ENCODE data around the gene P4HA2. TPM values are rescaled to one million over a fixed set of nuclear protein-coding genes. Genes with fewer than 3 reads are reported as not detected.

The P4HA2 gene
- total RNA-seq: 10 to 100 TPM; 21.5 to 81.4 (median 51.2) TPM

DNA sequence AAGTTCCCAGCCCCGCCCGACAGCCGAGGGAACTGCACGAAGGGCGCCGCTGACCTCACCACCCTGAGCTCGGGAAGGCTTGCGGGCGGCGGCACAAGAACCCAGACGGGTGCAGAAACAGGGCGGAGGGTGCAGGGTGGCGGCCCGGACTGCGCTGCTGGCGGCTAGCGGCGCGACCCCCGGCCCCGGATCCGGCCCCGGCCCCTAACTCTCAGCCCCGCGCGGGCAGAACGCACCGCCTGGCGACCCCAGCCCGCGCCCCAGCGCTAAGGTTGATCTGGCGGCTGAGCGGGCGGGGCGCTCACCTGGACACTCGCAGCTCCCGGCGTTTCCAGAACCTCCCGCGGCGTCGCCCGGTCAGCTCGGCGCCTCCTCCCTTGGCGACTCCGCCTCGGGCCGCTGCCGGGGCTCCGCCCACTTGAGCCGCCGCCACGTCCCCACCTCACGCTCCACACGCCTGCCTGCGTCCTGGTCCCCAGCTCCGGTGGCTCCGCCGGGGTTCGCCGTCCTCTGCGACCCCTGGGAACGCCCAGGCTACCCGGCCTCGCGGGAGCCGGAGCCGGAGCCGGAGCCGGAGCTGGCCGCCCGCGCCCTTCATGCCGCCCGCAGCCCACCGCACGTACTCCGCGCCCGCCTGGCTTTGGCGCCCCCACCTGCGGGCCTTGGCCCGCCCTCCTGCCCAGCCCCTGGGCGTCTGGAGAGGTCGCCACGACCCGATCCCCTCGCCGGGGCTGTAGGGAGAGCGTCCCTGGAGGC, at the start of gene P4HA2:
Gene P4HA2 (minus strand): TSS at position 369 of the 756 bp plus-strand sequence. CDS start 9,227 bp downstream, outside the sequence.
- H3K36me3 ChIP-seq: no peaks in the 10 kb centered on the region
- no peaks in the 10 kb centered on the region for H3K27me3 ChIP-seq
- H3K9me3 ChIP-seq: no peaks in the 10 kb centered on the region
- peak; percentile 46 to 91 (median 91) for DNase-seq
- peaks cover 3 to 39% (median 10%) of the 10 kb centered on the region in 4 donors for H3K4me1 ChIP-seq
- peak within 1 kb of the TSS; percentile 71 to 84 (median 76) for H3K4me3 ChIP-seq
- peak; percentile 86 to 94 for TF ChIP-seq POLR2A (IDR thresholded peaks at IDR 0.05)
- TF ChIP-seq, protein P1, sequence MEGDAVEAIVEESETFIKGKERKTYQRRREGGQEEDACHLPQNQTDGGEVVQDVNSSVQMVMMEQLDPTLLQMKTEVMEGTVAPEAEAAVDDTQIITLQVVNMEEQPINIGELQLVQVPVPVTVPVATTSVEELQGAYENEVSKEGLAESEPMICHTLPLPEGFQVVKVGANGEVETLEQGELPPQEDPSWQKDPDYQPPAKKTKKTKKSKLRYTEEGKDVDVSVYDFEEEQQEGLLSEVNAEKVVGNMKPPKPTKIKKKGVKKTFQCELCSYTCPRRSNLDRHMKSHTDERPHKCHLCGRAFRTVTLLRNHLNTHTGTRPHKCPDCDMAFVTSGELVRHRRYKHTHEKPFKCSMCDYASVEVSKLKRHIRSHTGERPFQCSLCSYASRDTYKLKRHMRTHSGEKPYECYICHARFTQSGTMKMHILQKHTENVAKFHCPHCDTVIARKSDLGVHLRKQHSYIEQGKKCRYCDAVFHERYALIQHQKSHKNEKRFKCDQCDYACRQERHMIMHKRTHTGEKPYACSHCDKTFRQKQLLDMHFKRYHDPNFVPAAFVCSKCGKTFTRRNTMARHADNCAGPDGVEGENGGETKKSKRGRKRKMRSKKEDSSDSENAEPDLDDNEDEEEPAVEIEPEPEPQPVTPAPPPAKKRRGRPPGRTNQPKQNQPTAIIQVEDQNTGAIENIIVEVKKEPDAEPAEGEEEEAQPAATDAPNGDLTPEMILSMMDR (IDR thresholded peaks at IDR 0.05): peak in 3 of 6 experiments; percentile 1 to 56 (median 45)
- H3K27ac ChIP-seq: peak within 1 kb of the TSS; percentile 73 to 95 (median 92)

DNA sequence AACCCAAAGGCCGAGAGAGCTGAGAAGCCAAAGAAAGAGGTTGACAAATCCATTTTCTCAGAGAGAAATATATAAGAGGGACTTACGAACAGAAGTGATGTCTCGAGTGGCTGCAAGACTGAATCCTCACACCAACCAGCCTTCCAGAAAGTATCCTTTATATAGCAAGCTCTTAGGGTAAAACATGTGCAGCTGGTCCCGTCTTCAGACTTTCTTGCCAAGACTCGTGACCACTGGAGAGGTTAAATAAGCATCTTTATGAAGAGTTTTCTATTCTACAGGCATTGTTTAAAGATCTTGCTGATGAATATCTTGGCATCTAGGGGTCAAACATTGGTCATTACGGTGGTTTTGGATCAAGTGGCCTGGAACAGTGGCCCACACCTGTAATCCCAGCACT, 49.6 kb upstream of the P4HA2 start:
- H3K4me3 ChIP-seq: peak overlapping the region in 1 of 4 donors; percentile 11
- H3K36me3 ChIP-seq: no peaks in the 10 kb centered on the region
- DNase-seq: no peak
- no peak for TF ChIP-seq POLR2A (IDR thresholded peaks at IDR 0.05)
- TF ChIP-seq, protein P1 (IDR thresholded peaks at IDR 0.05): no peak
- H3K27me3 ChIP-seq: no peaks in the 10 kb centered on the region
- H3K27ac ChIP-seq: peak overlapping the region in 3 of 4 donors; percentile 47 to 91 (median 72)
- no peaks in the 10 kb centered on the region for H3K9me3 ChIP-seq
- H3K4me1 ChIP-seq: peaks cover 0 to 30% (median 5%) of the 10 kb centered on the region in 4 donors

DNA sequence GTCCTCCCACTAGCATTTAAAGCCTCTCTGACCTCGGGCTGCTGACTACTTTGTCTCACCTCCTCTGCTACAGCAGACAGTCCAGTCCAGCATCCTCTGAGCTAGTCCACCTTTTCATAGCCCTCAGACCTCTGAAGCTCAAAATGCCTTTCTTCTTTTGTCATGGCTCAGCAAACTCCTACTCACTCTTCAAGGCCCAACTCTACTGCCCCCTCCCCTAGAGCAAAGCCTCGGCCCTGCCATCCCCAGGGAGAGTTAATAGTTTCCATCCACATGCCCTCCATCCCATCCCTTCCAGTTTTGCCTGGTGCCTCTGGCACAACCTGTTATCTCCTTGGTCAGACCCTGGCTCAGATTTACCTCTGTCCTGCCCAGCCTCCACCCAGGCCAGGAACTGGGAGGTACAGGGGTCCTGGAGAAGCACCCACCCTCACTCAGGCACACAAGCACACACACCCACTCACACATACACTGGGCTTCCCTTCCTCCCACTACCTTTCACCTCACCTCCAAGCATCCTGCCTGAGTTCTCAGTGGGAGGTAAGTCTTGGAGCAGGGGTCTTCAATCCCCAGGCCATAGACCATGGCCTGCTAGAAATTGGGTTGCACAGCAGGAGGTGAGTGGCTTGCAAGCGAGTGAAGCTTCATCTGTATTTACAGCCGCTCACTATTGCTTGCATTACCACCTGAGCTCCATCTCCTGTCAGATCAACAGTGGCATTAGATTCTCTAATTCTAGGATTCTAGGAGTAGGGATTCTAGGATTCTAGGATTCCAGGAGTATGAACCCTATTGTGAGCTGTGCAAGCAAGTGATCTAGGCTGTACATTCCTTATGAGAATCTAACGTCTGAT, 47.9 kb upstream of the P4HA2 start:
- Histone ChIP-seq H3K36me3 (peaks cover 0 to 6% (median 0%) of the 10 kb centered on the region in 3 donors), H3K9me3 (no peaks in the 10 kb centered on the region), H3K27me3 (no peaks in the 10 kb centered on the region), H3K27ac (peak overlapping the region in 2 of 4 donors; percentile 60 to 81), H3K4me3 (peak overlapping the region in 1 of 4 donors; percentile 11), H3K4me1 (peaks cover 0 to 30% (median 5%) of the 10 kb centered on the region in 4 donors)
- peak in 1 of 3 donors; percentile 34 for DNase-seq
- TF ChIP-seq, protein P1 (IDR thresholded peaks at IDR 0.05): no peak
- TF ChIP-seq POLR2A (IDR thresholded peaks at IDR 0.05): no peak

DNA sequence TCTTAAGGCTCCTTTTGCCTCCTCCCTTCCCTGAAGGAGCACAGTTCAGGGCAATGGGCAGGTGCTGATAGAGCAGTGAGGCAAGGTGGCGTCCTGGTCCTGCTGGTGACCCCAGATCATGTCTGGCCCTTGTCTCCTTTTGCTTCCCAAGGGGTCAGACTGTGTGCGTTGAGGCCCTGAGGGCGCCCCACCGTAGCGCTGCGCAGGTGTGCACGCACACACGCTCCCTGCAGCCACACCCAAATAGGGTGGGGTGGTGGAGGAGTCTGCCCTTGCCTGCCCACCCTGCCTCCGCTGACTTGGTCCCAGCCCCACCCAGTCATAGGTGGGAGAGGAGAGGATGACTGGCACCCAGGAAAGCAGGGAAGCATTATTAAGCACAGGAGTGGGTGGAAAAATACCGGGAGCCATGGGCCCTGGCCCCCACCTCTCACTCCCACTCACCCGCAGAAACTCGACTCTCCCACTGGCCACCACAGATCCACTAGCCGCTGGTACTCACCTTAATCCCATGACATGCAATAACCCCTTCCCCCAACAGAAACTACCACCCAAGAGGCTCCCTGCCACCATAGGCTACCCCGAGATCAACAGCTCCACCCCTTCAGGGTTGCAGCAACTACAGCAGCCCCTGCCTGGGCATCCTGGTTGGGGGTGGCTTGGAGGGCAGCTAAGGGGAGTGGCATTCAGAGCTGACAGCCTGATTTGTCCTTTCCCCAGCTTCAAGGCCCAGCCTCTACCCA, 46.6 kb upstream of the P4HA2 start:
- no peaks in the 10 kb centered on the region for H3K27me3 ChIP-seq
- peaks cover 0 to 6% (median 0%) of the 10 kb centered on the region in 3 donors for H3K36me3 ChIP-seq
- TF ChIP-seq, protein P1 (IDR thresholded peaks at IDR 0.05): peak in 2 of 6 experiments; percentile 4 to 11
- TF ChIP-seq POLR2A (IDR thresholded peaks at IDR 0.05): no peak
- H3K9me3 ChIP-seq: no peaks in the 10 kb centered on the region
- peak overlapping the region in 1 of 4 donors; percentile 12 for H3K4me3 ChIP-seq
- peaks cover 0 to 30% (median 5%) of the 10 kb centered on the region in 4 donors for H3K4me1 ChIP-seq
- peak in 2 of 3 donors; percentile 73 to 79 for DNase-seq
- H3K27ac ChIP-seq: peak overlapping the region in 3 of 4 donors; percentile 42 to 81 (median 60)

DNA sequence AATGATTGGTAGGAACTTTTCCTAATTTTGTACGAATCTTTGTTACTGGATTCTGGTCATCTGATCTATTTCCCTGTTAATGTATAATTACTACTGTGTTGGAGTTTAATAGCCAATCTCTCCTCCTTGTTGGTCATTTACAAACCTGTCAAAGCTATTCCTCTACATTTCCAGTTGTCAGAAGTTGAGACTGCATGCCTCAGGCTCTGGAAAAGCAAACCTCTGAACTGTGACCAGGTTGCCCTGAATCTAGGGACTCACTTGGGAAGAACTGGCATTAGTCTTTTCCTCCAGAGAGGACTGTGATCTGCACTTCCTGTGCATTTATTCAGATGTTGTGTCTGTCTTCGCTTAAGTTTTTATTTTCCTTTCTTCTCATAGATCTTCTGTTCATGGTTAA, 46.0 kb upstream of the P4HA2 start:
- H3K27ac ChIP-seq: peak overlapping the region in 3 of 4 donors; percentile 42 to 81 (median 60)
- no peak for DNase-seq
- no peaks in the 10 kb centered on the region for H3K9me3 ChIP-seq
- peaks cover 0 to 6% (median 0%) of the 10 kb centered on the region in 3 donors for H3K36me3 ChIP-seq
- peaks cover 0 to 25% (median 5%) of the 10 kb centered on the region in 4 donors for H3K4me1 ChIP-seq
- TF ChIP-seq, protein P1 (IDR thresholded peaks at IDR 0.05): no peak
- TF ChIP-seq POLR2A (IDR thresholded peaks at IDR 0.05): no peak
- H3K4me3 ChIP-seq: peak overlapping the region in 1 of 4 donors; percentile 12
- H3K27me3 ChIP-seq: no peaks in the 10 kb centered on the region

Data from Peyer's patch (tissue), 4 donors.